Measurements from ENCODE around the gene SRF.

- TF ChIP-seq CTCF (IDR thresholded peaks at IDR 0.05) (no peak), EP300 (IDR thresholded peaks at IDR 0.05) (no peak)
Observed at GRCh38 chr6:43207286-43207685, 36.2 kb downstream of the SRF start.
